ENCODE measurements around the gene HOXB3.

HOXB3 gene

GRCh38 chr17:48605991-48606891 lies 16.2 kb upstream of the HOXB3 start:
- no peak overlapping the region for H3K4me3 ChIP-seq (ENCODE audit: low read length)
- peaks cover 4% of the 10 kb centered on the region for H3K9me3 ChIP-seq (ENCODE audit: control insufficient read depth, low read length)
- H3K4me1 ChIP-seq (ENCODE audit: control insufficient read depth, insufficient read depth, low read length): peaks cover 14% of the 10 kb centered on the region
- peaks cover 100% of the 10 kb centered on the region for H3K27me3 ChIP-seq (ENCODE audit: control insufficient read depth, insufficient read depth, low read length)
- H3K9ac ChIP-seq (ENCODE audit: low read length): no peak overlapping the region
- no peaks in the 10 kb centered on the region for H3K36me3 ChIP-seq (ENCODE audit: control insufficient read depth, insufficient read depth, low read length)

GRCh38 chr17:48605409-48605919 lies 15.4 kb upstream of the HOXB3 start:
- Histone ChIP-seq H3K36me3 (ENCODE audit: control insufficient read depth, insufficient read depth, low read length) (no peaks in the 10 kb centered on the region), H3K4me1 (ENCODE audit: control insufficient read depth, insufficient read depth, low read length) (peaks cover 8% of the 10 kb centered on the region), H3K9me3 (ENCODE audit: control insufficient read depth, low read length) (peaks cover 4% of the 10 kb centered on the region), H3K27me3 (ENCODE audit: control insufficient read depth, insufficient read depth, low read length) (peaks cover 100% of the 10 kb centered on the region), H3K4me3 (ENCODE audit: low read length) (no peak overlapping the region), H3K9ac (ENCODE audit: low read length) (no peak overlapping the region)

DNA sequence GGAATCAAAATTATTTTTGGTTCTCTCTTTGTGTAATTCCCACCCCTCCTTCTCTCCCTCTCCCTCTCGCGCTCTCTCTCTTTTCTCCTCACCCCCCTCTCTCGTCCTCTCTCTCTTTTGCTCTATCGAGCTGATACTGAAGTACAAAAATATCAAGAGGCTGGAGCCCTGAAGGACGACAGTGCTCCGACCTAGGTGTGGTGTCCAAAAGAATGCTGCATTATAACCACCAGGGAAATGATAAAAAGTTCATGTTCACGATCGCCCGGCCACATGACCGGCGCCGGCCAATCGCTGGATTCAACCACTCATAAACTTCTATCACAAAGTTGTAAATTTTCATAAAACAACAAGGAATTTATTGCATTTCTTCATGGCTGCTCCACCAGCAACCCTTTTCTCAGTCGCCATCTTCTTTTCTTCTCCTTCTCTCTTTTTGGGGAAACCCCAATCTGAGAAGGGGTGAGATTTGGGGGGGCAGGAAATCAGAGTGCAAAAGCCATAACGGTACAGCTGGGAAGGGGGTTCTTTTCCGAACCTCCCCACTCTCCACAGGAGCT lies 14.8 kb upstream of the HOXB3 start, which contains the start of gene HOXB6:
TSS of gene HOXB6 (minus strand) at position 217 of the 560 bp plus-strand sequence. CDS start 6,836 bp downstream, outside the sequence.
- H3K4me1 ChIP-seq (ENCODE audit: control insufficient read depth, insufficient read depth, low read length): peaks cover 1% of the 10 kb centered on the region
- H3K27me3 ChIP-seq (ENCODE audit: control insufficient read depth, insufficient read depth, low read length): peaks cover 100% of the 10 kb centered on the region
- H3K9me3 ChIP-seq (ENCODE audit: control insufficient read depth, low read length): peaks cover 4% of the 10 kb centered on the region
- H3K36me3 ChIP-seq (ENCODE audit: control insufficient read depth, insufficient read depth, low read length): no peaks in the 10 kb centered on the region
- H3K9ac ChIP-seq (ENCODE audit: low read length): no peak within 1 kb of the TSS
- H3K4me3 ChIP-seq (ENCODE audit: low read length): no peak within 1 kb of the TSS

GRCh38 chr17:48603959-48604769 lies 14.1 kb upstream of the HOXB3 start:
- peaks cover 4% of the 10 kb centered on the region for H3K9me3 ChIP-seq (ENCODE audit: control insufficient read depth, low read length)
- no peak overlapping the region for H3K4me3 ChIP-seq (ENCODE audit: low read length)
- peaks cover 100% of the 10 kb centered on the region for H3K27me3 ChIP-seq (ENCODE audit: control insufficient read depth, insufficient read depth, low read length)
- H3K36me3 ChIP-seq (ENCODE audit: control insufficient read depth, insufficient read depth, low read length): no peaks in the 10 kb centered on the region
- no peaks in the 10 kb centered on the region for H3K4me1 ChIP-seq (ENCODE audit: control insufficient read depth, insufficient read depth, low read length)
- no peak overlapping the region for H3K9ac ChIP-seq (ENCODE audit: low read length)

- Histone ChIP-seq H3K4me1 (ENCODE audit: control insufficient read depth, insufficient read depth, low read length) (no peaks in the 10 kb centered on the region), H3K36me3 (ENCODE audit: control insufficient read depth, insufficient read depth, low read length) (no peaks in the 10 kb centered on the region), H3K9ac (ENCODE audit: low read length) (no peak overlapping the region), H3K9me3 (ENCODE audit: control insufficient read depth, low read length) (peaks cover 4% of the 10 kb centered on the region), H3K27me3 (ENCODE audit: control insufficient read depth, insufficient read depth, low read length) (peaks cover 100% of the 10 kb centered on the region), H3K4me3 (ENCODE audit: low read length) (no peak overlapping the region)
Observed at GRCh38 chr17:48601539-48602425, 11.7 kb upstream of the HOXB3 start.

GRCh38 chr17:48601207-48601538 lies 11.1 kb upstream of the HOXB3 start:
- H3K9me3 ChIP-seq (ENCODE audit: control insufficient read depth, low read length): peaks cover 4% of the 10 kb centered on the region
- no peak overlapping the region for H3K4me3 ChIP-seq (ENCODE audit: low read length)
- no peak overlapping the region for H3K9ac ChIP-seq (ENCODE audit: low read length)
- peaks cover 6% of the 10 kb centered on the region for H3K4me1 ChIP-seq (ENCODE audit: control insufficient read depth, insufficient read depth, low read length)
- peaks cover 100% of the 10 kb centered on the region for H3K27me3 ChIP-seq (ENCODE audit: control insufficient read depth, insufficient read depth, low read length)
- H3K36me3 ChIP-seq (ENCODE audit: control insufficient read depth, insufficient read depth, low read length): no peaks in the 10 kb centered on the region

DNA sequence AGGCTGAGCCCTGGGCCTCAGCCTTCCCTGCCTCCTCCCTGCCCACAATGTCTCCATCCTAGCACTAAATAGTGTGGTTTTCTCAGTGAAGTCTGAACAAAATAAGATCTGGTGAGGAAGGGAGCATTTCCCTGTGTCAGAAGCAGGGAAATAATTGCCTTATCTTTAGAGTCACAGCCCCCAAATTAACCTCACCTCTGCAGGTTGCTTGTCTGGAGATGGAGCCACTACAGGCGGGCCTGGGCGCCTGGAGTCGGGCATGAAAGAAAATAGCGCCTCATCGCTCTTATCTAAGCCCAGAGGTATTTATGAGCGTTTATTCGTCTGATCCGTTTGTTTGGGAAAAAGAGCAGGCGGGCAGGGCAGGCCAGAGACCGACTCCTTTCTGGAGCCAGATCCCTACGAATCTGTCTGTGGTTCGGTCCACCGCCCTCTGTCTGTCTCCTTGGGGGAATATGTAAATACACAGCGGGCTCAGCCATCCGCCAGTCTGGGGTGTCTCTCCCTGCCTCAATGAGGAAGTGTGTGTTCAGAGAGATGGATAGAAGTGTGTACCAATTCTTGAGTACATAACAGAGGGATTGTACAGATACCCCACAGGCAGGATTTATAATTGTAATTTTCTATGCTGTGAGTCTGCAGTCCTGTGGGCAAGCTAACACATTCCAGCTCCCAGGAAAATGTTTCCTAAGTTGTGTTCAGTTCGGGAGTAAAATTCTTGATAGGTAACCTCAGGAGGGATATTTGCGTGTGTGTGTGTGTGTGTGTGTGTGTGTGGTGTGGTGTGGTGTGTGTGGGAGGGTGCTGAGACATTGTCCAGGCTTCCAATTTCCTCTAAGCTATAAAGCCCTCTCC lies 10.4 kb upstream of the HOXB3 start:
- no peak overlapping the region for H3K4me3 ChIP-seq (ENCODE audit: low read length)
- no peaks in the 10 kb centered on the region for H3K36me3 ChIP-seq (ENCODE audit: control insufficient read depth, insufficient read depth, low read length)

DNA sequence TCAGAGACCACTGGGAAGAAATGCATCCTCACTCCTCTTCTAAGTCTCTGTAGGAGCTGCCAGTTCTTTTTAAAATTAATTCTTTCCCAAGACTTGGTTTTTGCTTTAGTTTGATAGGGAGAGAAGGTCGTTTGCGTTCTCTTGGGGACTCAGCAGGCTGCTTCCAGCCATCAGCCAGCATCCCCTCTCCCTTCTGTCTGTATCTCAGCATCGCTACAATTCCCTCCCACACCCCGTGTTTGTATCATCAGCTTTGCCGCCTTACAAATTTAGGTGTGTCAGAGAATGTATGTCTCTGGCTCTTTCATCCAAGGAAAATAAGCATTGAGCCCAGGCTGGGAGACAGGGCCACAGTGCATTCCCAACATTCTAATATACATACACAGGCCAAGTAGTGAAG lies 9.3 kb upstream of the HOXB3 start:
- H3K9ac ChIP-seq (ENCODE audit: low read length): no peak overlapping the region
- no peaks in the 10 kb centered on the region for H3K36me3 ChIP-seq (ENCODE audit: control insufficient read depth, insufficient read depth, low read length)
- no peaks in the 10 kb centered on the region for H3K9me3 ChIP-seq (ENCODE audit: control insufficient read depth, low read length)
- H3K4me3 ChIP-seq (ENCODE audit: low read length): no peak overlapping the region
- peaks cover 12% of the 10 kb centered on the region for H3K4me1 ChIP-seq (ENCODE audit: control insufficient read depth, insufficient read depth, low read length)
- H3K27me3 ChIP-seq (ENCODE audit: control insufficient read depth, insufficient read depth, low read length): peaks cover 100% of the 10 kb centered on the region

More for the DNA sequence above, 10.4 kb upstream of the HOXB3 start:
- Histone ChIP-seq H3K9ac (ENCODE audit: low read length) (no peak overlapping the region), H3K27me3 (ENCODE audit: control insufficient read depth, insufficient read depth, low read length) (peaks cover 100% of the 10 kb centered on the region), H3K9me3 (ENCODE audit: control insufficient read depth, low read length) (peaks cover 4% of the 10 kb centered on the region), H3K4me1 (ENCODE audit: control insufficient read depth, insufficient read depth, low read length) (peaks cover 9% of the 10 kb centered on the region)

- Histone ChIP-seq H3K4me1 (ENCODE audit: control insufficient read depth, insufficient read depth, low read length) (peaks cover 12% of the 10 kb centered on the region), H3K27me3 (ENCODE audit: control insufficient read depth, insufficient read depth, low read length) (peaks cover 98% of the 10 kb centered on the region), H3K9me3 (ENCODE audit: control insufficient read depth, low read length) (no peaks in the 10 kb centered on the region), H3K4me3 (ENCODE audit: low read length) (no peak overlapping the region), H3K9ac (ENCODE audit: low read length) (no peak overlapping the region), H3K36me3 (ENCODE audit: control insufficient read depth, insufficient read depth, low read length) (no peaks in the 10 kb centered on the region)
Observed at GRCh38 chr17:48598736-48599135, 8.7 kb upstream of the HOXB3 start.

- H3K9me3 ChIP-seq (ENCODE audit: control insufficient read depth, low read length): no peaks in the 10 kb centered on the region
- peaks cover 12% of the 10 kb centered on the region for H3K4me1 ChIP-seq (ENCODE audit: control insufficient read depth, insufficient read depth, low read length)
- H3K9ac ChIP-seq (ENCODE audit: low read length): peak overlapping the region; percentile 43
- peaks cover 96% of the 10 kb centered on the region for H3K27me3 ChIP-seq (ENCODE audit: control insufficient read depth, insufficient read depth, low read length)
- H3K36me3 ChIP-seq (ENCODE audit: control insufficient read depth, insufficient read depth, low read length): no peaks in the 10 kb centered on the region
- H3K4me3 ChIP-seq (ENCODE audit: low read length): peak overlapping the region; percentile 31
Observed at GRCh38 chr17:48597778-48598631, 8.0 kb upstream of the HOXB3 start.

All from mucosa of stomach (tissue), 1 donor.